SK-N-MC (cell line): Measurements from ENCODE around the gene S100A1.
"Not testable (repeated sequence)": the region's sequence is repeated elsewhere in the genome, so short reads cannot be mapped to it uniquely, and the experiment has no call there.

Experiments used
- EZH2 ChIP-seq: fragments of 200-600 bp; sonication (generic); IDR thresholded peaks from one replicate; pipeline ENCODE4 v1.6.1; 2017; ENCODE audit warnings: antibody characterized with exemption
- FOXP2 ChIP-seq: optimal IDR thresholded peaks from 2 replicates; pipeline ENCODE3; 2011; ENCODE audit warnings: mild to moderate bottlenecking, moderate library complexity; ENCODE audit not compliant: insufficient read depth; ENCODE audit errors: extremely low read length, control extremely low read depth
- POLR2AphosphoS5 ChIP-seq: IDR thresholded peaks from 2 replicates; pipeline ENCODE4 v1.6.1; 2012; ENCODE audit warnings: mild to moderate bottlenecking, low read depth, low read length, borderline replicate concordance

DNA sequence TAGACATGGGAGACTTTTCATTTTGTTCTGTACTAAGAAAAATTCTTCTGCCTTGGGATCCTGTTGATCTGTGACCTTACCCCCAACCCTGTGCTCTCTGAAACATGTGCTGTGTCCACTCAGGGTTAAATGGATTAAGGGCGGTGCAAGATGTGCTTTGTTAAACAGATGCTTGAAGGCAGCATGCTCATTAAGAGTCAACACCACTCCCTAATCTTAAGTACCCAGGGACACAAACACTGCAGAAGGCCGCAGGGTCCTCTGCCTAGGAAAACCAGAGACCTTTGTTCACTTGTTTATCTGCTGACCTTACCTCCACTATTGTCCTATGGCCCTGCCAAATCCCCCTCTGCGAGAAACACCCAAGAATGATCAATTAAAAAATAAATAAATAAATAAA lies 44.7 kb upstream of the S100A1 start:
- TF ChIP-seq POLR2AphosphoS5, EZH2, FOXP2: not testable (repeated sequence)
